ENCODE results near the gene JMJD6. TPM values are rescaled to one million over a fixed set of nuclear protein-coding genes. Genes with fewer than 3 reads are reported as not detected.
"Not testable (repeated sequence)": the region's sequence is repeated elsewhere in the genome, so short reads cannot be mapped to it uniquely, and the experiment has no call there.

The JMJD6 gene
- polyA plus RNA-seq, 12 donors, result 19.7 to 33.7 (median 21.5) TPM; not detected in 1

GRCh38 chr17:76737676-76738467 lies 11.5 kb upstream of the JMJD6 start, which contains the start of gene MFSD11:
Gene MFSD11, plus strand, starts transcription at chr17:76738119. Its CDS starts 234 bp downstream, at chr17:76738353.
- peak; percentile 96 for DNase-seq

GRCh38 chr17:76737082-76737675 lies 10.8 kb upstream of the JMJD6 start, which contains the start of gene SRSF2:
Gene SRSF2, minus strand, starts transcription at chr17:76737331. Its CDS starts 171 bp downstream, at chr17:76737160.
- DNase-seq, result peak; percentile 98

DNA sequence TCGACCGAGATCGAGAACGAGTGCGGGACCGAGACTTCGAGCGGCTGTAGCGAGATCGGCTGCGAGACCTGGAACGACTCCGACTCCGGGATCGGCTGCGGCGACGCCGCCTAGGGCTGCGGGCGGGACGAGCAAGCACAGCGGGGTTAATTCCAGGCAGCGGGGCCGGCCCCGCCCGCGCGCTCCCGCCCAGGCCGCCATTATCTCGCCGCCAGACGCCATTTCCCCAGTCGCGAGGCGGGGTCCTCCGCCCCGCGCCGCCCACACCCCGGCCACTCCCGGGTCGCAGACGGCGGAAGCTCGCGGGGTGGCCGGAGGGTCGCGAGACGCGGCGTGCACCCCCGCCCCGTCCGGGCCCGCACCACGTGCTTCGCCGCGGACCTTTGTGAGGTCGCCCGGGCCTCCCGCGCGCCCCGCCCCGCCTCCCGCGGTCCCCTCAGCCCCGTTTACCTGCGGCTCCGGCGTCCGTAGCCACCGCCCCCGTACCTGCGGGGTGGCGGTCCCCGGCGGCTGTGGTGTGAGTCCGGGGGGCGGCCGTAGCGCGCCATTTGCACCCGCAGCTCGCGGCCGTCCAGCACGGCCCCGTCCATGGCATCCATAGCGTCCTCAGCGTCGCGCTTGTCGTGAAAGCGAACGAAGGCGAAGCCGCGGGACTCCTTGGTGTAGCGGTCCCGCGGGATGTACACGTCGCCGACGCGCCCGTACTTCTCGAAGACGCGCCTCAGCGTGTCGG lies 10.1 kb upstream of the JMJD6 start:
- DNase-seq, result peak; percentile 76

- no peak for DNase-seq
These were observed 9.4 kb upstream of the JMJD6 start for GRCh38 chr17:76735586-76736348.

DNA sequence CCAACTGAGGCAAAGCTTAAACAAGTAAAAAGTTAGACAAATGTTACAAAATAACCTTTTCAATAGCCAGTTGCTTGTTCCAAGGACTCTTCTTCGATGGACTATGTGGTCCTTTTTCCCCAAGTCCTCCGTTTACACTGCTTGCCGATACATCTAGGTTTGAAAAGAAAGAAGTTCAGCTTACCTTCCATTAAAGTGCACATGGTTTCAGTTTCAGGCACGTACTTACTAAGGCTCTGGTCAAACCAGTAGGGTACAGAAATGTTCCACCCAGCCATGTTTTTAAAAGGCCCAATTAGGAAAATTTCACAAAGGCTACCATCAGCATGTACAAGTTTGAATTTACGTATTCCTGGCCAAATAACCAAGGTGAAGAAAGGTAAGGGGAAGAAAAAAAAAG lies 8.6 kb upstream of the JMJD6 start:
- no peak for DNase-seq

DNA sequence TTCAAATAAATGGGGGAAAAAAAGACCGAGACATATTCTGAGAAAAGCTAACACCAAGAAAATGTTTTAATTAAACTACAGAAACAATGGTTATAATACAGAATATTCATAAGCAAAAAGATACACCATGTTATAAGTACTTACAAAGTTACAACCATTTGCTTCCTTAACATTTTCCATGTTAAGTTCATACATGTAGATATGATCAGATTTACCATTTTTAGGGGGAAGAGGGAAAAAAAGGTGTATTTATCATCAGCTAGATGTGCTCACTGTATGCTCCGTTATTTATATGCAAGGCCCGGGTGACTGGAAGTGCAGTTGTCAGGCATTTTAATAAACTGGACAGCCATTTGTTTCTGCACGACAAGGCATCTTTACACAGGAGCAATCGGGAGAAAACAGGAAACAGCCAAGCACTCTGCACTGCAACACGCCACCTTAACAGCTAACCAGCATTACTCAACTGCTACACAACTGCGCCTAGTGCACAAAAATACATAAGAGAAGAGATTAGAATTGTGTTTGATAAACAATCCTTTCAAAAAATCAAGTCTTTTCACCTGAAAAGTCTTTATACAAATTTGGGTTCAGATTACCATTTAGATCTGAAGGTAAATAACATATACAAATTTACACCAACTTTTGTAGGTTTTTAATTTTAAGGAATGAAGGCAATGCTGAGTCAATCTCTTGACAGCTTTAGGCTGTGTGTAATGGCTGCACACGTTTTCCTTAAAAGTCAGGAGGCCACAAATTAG lies 7.9 kb upstream of the JMJD6 start:
- DNase-seq, result no peak

DNA sequence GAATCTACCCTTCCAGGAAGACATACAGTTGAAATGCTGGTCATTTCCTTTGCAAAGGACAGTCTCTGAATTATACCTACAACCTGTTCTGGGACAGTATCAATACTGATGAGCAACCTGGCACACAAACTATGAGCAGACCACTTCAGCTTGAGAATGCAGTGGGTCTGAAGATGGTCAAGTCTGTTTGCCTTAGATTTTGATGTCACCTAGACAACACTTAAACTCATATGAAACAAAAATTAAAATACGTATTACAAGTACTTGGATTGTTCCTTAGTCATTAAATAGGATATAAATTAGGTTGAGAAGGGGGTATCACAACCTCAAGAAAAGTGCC lies 7.2 kb upstream of the JMJD6 start:
- DNase-seq, result no peak

DNA sequence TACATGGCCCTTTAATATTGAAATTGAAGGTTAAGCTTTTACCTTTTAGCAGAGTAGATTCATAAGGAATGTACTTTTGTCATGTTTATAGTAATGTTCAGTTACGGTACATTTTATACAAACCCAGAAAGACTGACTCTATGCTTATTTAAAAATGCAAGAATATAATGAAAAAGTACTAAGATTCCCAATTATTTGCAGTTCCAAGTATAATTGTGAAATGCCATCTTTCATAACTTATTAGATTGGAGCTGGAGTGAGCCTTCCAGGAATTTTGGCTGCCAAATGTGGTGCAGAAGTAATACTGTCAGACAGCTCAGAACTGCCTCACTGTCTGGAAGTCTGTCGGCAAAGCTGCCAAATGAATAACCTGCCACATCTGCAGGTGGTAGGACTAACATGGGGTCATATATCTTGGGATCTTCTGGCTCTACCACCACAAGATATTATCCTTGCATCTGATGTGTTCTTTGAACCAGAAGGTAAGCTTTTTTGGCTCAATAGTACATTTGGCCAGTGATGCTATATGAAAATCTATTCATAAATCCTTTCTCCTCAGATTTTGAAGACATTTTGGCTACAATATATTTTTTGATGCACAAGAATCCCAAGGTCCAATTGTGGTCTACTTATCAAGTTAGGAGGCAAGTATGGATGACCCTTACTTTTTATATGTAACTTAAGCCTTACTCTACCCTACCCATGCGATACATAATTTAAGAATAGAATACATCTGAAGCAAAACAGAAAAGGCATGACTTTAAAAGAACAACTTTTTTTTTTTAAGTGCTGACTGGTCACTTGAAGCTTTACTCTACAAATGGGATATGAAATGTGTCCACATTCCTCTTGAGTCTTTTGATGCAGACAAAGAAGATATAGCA lies 6.6 kb upstream of the JMJD6 start:
- no peak for DNase-seq

DNA sequence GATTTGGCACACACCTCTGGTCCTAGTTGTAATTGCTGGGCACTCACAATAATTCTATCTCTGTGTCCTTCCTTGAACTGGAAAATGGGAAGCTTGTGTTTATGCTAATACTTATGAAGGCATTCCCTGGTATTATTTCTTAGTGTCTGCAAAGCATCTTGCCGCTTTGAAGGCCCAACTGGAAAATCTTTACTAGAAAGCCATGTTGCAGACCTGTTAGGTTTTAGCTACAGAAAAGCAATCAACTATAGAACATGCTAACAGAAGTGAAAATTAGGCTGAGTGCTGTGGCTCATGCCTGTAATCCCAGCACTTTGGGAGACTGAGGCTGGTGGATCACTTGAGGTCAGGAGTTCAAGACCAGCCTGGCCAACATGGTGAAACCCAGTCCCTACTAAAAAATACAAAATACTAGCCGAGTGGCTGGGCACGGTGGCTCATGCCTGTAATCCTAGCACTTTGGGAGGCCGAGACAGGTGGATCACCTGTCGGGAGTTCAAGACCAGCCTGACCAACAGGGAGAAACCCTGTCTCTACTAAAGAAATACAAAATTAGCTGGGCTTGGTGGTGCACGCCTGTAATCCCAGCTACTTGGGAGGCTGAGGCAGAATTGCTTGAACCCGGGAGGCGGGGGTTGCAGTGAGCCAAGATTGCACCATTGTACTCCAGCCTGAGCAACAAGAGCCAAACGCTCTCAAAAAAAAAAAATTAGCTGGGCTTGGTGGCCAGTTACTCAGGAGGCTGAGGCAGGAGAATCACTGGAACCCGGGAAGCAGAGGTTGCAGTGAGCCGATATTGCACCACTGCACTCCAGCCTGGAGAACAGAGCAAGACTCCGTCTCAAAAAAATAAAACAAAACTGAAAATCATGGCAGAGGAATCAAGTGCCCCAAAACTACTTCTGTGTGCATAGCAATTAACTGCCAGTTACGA lies 5.7 kb upstream of the JMJD6 start:
- DNase-seq, result not testable (repeated sequence)

GRCh38 chr17:76727745-76728456 lies 1.5 kb upstream of the JMJD6 start:
- DNase-seq, result no peak

GRCh38 chr17:76726776-76727718 lies 641 bp upstream of the JMJD6 start, which contains the start of gene METTL23:
Gene METTL23, plus strand, starts transcription at chr17:76726839. Its CDS starts 2,872 bp downstream, at chr17:76729711.
- peak; percentile 83 for DNase-seq

DNA sequence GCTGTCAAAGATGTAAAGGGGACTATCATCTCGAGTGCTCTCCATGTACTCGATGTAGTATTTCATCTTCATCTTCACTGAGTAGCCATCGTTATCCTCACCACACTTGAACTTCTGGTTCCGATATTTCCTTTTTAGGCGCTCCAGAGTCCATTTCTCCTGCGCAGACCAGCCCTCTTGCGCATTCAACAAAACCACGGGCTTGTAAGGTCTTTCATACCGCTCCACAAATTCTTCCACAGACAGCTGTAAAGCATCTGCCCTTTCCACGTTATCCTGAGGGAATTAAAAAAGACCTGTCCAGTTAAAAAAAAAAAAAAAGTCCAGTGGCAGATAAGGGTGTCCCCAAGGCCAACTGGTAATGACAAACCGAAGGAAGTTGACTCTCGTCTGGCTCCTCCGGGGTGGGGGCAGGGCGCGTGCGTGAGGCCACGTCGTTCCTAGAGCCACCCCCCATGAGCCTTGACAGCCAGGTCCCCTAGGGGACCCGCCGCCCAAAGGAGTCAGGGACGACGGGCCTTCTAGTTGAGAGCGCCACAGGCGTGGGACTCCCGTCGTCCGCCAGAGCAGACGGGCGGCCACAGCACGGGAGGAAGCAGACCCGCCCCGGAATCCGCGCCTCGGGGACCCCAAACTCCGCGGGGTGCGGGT lies 701 bp downstream of the JMJD6 start:
- DNase-seq, result no peak

DNA sequence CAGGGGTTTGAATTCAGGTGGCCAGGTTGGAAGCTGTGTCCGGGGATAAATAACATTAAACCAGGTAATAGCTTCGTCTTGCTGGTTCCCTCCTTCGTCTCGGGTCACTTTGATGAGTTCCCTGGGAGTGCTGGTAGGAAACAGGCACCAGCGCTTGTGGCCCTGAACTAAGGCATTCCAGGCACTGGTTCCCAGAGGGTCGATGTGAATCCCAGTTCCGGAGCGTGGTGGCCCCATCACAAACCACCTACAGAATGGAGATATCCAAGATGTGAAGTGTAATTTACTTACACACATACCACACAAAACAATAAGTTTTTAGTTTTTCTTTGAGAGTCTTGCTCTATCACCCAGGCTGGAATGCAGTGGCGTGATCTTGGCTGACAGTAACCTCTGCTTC lies 2.6 kb downstream of the JMJD6 start:
- no peak for DNase-seq

GRCh38 chr17:76722977-76723376 lies 3.4 kb downstream of the JMJD6 start:
- not testable (repeated sequence) for DNase-seq

- no peak for DNase-seq
These were observed 4.1 kb downstream of the JMJD6 start for GRCh38 chr17:76722279-76722678.

- DNase-seq, result no peak
These were observed 4.9 kb downstream of the JMJD6 start for GRCh38 chr17:76721463-76721862.

Measured in muscle of arm (tissue), 12 donors.